Hair follicle dermal papilla cell (primary cell): Measurements from ENCODE around the gene ZNG1C. TPM values are rescaled to one million over a fixed set of nuclear protein-coding genes. Genes with fewer than 3 reads are reported as not detected.

Experiments used
- total RNA-seq: library from RNA; depleted of rRNA; stranded (reverse); fragments of >200 nt; gene quantifications from 2 replicates; pipeline ENCODE4 v1.2.3, GENCODE V29; 2012

The ZNG1C gene
- 11.4 and 15.6 TPM in 2 replicates for total RNA-seq

GRCh38 chr9:68241683-68242082 is at the start of gene ZNG1C:
ZNG1C (plus strand) TSS chr9:68241983; CDS start chr9:68242032, 49 bp downstream.

GRCh38 chr9:68302567-68302966 is 60.8 kb downstream of the ZNG1C start, which contains the start of gene FOXD4L3:
FOXD4L3 (plus strand) TSS chr9:68302867; CDS start chr9:68302952, 85 bp downstream.

Other genes with a start within 250 kb of the ZNG1C start
- gene FOXD4L3, start 60.9 kb downstream of the ZNG1C start, total RNA-seq, result 0.49 TPM in 1 of 2 replicates, not detected in the other
- gene PGM5, start 114.6 kb downstream of the ZNG1C start, total RNA-seq, result 0.85 and 4.9 TPM in 2 replicates